IMR-90 (cell line): Measurements from ENCODE around the gene TIPARP.

Source experiments
- CEBPB ChIP-seq: IDR thresholded peaks from 2 replicates; pipeline ENCODE4 v1.6.1; 2012; ENCODE audit warnings: low read depth, low read length, improper control_type of control experiment
- CHD1 ChIP-seq: IDR thresholded peaks from 2 replicates; pipeline ENCODE4 v1.6.1; 2012; ENCODE audit warnings: low read depth, low read length, improper control_type of control experiment
- CTCF ChIP-seq: conservative IDR thresholded peaks from 2 replicates; pipeline ENCODE4 v1.5.1; 2012; ENCODE audit warnings: mild to moderate bottlenecking, low read depth, low read length, improper control_type of control experiment
- POLR2A ChIP-seq: IDR thresholded peaks from 2 replicates; pipeline ENCODE4 v1.6.1; 2012; ENCODE audit warnings: mild to moderate bottlenecking, low read depth, low read length
- RCOR1 ChIP-seq: IDR thresholded peaks from 2 replicates; pipeline ENCODE4 v1.6.1; 2012; ENCODE audit warnings: mild to moderate bottlenecking, low read length, improper control_type of control experiment; ENCODE audit not compliant: insufficient replicate concordance

GRCh38 chr3:156725682-156726081 lies 51.3 kb downstream of the TIPARP start:
- TF ChIP-seq CTCF (no peak), RCOR1 (no peak), CEBPB (no peak), CHD1 (no peak), POLR2A (no peak)
